SK-MEL-5 (cell line): ENCODE results near the gene PUM2. TPM values are rescaled to one million over a fixed set of nuclear protein-coding genes. Genes with fewer than 3 reads are reported as not detected.

Experiments used
- DNase-seq: peaks from one replicate; pipeline ENCODE4 v3.0.0-alpha.2; 2016; ENCODE audit warnings: low read depth, low spot score
- in situ Hi-C: cut with HindIII; loops from 2 replicates; pipeline ENCODE4 v1.10.0; 2016; ENCODE audit warnings: low sequenced_read_pairs, high pct_unique_total_duplicates, low pct_unique_long_range_greater_than_20kb
- small RNA-seq, 2 experiments: library from RNA; depleted of rRNA; stranded (forward); fragments of <200 nt; gene quantifications; one replicate each; pipeline ENCODE3, GENCODE V24; 2014
- total RNA-seq: library from RNA; depleted of rRNA; stranded (reverse); fragments of >200 nt; shearing (Covaris generic); gene quantifications from 2 replicates; pipeline ENCODE4 v1.2.3, GENCODE V29; 2014; rRNA removed

Gene PUM2
- total RNA-seq, 1 experiment from 2014 or later, result 36.1 TPM

DNA sequence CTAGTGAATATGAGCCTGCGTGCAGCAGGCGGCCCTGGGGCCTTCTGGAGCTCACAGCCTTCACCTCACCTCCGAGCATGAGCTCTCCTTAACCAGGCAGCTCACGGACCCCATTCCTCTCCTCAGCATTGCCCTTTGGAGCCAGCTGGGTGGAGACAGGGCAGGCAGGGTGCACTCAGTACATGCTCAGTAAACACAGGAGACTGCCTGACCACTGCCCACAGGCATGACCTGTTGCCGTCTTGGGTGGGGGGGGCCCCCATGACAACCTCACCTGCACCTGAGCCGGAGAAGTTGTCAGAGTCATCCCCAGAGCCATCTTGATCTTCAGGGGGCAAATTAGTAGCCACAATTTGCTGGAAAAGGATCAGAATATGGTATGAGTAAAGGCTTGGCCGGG, 145.6 kb downstream of the PUM2 start:
- in situ Hi-C loops, result no loop called here
- no peak for DNase-seq

DNA sequence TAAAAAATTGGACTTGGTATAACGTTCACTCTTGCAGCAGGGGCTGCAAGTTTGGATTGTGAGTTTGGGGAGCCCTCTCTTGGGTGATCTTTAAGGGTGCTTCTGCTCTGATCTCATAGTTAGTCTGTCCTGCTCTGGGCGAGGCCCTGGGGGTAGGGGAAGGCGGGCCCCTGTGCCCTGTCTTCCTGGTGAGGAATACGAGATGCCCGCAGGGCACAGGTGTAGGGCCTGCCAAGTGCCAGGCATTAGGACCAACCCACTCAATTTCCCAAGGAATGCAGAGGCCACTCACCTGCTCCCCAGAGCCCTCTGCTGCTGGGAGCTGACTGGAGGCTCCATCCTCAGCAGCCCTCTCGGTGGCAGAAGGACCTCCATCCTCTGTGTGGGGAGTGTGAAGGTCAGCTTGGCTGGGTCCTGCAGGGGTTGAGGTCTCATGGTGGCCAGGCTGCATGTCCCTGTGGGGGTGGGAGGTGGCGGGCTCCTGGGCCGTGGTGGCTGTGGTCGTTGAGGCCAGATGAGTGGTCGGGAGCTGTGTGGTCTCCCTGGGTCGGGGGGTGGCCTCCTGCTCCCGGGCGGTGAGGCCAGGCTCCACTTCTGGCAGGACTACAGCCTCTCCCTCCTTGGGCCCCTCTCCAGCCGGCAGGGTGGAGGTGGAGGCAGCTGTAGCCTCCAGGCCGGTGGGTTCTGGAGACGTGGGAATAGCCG, 147.0 kb downstream of the PUM2 start:
- no peak for DNase-seq
- in situ Hi-C loops, result no loop called here

DNA sequence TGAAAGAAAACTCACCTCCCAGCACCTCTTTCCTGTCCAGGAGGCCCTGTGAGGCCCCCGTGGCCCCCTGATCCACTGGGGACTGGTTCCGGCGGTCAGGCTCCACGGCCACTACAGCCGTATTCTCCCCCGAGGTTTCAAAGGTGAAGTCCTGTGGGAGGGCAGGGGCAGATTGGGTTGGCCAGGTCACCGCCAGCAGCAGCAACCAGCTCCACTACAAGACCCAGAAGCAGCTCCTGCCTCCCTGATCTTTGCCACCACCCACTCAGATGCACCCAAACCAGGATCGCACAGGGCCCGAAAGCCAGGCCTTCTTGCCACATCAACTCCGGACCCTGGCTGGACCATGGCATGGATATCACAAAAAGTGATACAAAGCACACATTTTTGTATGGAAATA, 147.6 kb downstream of the PUM2 start:
- DNase-seq, result no peak
- in situ Hi-C loops, result no loop called here

DNA sequence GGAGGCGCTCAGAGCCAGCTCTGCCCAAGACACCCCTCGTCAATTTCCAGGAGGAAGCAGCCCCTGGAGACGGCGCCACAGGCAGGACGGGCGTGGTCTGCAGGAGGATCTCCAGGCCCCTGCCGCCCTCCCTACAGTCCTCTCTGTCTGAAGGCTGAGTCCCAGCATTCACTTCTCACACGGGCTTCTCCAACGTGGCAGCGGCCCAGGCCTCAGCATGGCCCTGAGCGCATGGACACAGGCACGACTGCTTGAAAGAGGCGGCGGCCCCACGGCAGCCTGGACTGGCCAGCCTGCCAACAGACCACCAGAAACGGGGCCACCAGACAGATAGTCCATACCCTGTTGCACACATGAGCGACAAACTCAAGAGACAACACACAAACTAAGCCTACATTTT, 149.0 kb downstream of the PUM2 start:
- in situ Hi-C loops, result no loop called here
- no peak for DNase-seq

DNA sequence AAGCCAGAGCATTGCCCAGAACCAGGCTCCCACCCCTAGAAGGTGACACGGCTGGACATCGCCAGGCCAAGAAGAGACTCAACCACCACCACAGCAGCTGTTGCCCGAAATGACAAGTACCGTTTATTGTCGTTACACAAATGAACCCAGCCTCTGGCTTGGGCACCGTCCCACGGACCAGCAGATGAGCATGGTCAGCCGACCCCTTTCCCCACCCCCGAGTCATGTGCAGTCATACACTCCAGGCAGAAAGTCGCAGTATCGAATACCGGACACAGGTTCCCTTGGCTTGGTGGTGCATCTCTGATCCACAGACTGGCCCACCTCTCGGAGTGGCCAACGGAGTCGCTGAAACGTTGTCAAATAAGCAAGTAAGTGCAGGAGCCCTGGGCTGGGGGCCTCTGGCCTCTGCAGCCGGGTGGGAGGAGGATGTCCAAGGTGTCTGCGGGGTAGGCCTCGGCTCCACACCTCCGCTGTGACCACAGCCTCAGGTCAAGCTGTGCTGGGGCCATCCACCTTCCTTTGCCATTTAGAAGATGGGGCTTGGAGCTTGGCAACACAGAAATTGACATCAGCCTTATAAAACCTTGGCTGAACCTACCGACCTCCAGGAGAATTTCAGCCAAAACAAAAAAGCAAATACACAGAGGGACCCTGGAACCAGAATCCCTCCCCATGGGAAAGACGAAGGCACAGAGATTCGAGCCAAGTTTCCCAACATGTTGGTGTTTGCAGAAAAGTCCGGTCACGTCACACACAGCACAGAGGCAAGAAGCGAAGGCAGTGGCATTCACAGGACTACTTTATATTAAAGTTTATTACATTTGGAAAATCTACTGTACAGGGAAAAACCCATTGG, 149.7 kb downstream of the PUM2 start:
- in situ Hi-C loops, result no loop called here
- DNase-seq, result no peak

DNA sequence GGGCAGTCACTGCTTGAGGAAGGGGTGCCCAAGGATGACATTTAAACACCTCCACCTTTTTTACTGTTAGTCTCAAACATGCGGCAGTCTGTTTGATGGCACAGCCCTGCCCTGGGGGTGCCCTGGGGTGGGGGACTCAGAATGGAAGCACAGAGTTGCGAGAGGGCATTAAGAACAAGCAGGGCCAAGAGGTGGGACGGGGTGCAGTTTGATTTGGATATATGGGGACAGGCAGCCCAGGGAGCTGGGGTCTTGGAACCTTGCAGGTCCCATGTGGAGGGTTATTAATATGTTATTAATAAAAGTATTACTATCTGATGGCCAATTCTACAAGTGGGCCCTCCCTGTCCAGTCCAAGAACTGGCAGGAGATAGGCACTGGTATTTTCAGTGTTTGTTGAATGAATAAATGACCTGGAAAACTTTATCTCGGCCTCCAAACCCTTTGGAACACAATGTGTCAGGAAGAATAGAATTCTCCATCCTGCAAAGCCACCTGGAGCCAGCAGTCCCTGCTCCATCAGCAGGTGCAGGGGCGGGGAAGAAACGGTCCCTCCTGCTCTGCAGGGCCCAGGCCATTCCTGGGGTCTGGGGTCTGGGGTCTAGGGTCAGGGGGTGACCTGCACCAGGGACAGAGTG, 150.9 kb downstream of the PUM2 start:
- no peak for DNase-seq
- in situ Hi-C loops, result no loop called here

DNA sequence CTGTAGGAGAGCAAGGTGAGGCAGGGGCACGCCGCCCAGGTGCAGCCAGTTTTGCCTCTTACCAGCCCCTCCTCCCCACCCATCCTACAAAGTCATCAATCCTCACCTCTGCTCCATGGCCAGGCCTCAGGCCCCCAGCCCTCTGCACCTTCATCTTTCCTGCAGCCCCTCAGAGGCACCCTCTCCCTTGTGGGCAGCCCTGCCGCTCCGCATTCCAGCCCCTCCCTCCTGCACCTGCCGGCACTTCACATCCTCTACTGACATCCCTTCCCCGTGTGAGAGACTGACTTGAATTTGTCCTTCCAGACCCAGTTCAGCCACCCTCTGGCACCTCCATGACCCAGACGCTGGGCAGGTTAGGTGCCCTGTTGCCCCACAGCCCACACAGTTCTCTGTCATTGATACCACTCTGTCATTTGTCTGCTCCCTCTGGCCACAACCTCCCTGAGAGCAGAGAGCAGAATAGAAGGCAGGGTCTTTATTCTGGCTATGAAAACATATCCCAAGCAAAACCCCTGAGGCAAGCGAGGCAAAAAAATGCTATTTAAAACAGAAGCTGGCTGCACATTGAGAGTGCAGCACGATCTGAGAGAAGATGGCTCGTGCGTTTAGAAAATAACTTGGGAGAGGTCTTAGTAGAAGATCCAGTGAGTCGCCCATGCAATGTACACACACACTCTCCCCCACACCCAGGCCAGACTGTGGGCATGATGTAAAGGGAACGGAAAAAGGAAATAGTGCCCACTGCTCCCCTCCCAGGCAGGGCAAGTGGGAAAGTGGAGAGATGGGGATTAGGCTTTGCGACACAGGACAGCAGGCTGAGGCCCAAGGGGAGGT, 151.6 kb downstream of the PUM2 start:
- in situ Hi-C loops, result no loop called here
- DNase-seq, result no peak

Small RNAs within 50 kb of the gene (small RNA-seq; reads per million reads assigned to genes)
- gene RNU7-113P, result 0 reads per million in 2 experiments

Other genes starting within 250 kb of the PUM2 start
- gene SDC1, start 125.7 kb downstream of the PUM2 start, total RNA-seq, result 24.0 and 26.5 TPM in 2 replicates
- gene RHOB, start 96.2 kb upstream of the PUM2 start, total RNA-seq, result 74.0 and 79.5 TPM in 2 replicates